Body of pancreas (tissue), 4 donors: Measurements from ENCODE around the gene ESPN. TPM values are rescaled to one million over a fixed set of nuclear protein-coding genes. Genes with fewer than 3 reads are reported as not detected.

Experiments
- ATAC-seq: fragments of 150-250 bp; one replicate; pipeline ENCODE4 v1.9.1; 2016
- DNase-seq, 4 donors: peaks; one replicate each; pipeline ENCODE4 v3.0.0-alpha.2; 2019
- H3K27ac ChIP-seq, 4 donors: fragments of 200-600 bp; sonication (generic); 1 replicate in 3 of 4; 2 replicates in 1 of 4; pipeline versions ENCODE4 v1.5.1 to v1.6.1; 2016 to 2019; ENCODE audit warnings: mild to moderate bottlenecking in 1 of 4, mixed read lengths in 1 of 4, moderate library complexity in 1 of 4
- H3K27me3 ChIP-seq, 2 donors: fragments of 200-600 bp; sonication (generic); one replicate each; pipeline ENCODE4 v1.6.0; 2016; ENCODE audit warnings: mild to moderate bottlenecking in 1 of 2
- H3K36me3 ChIP-seq, 2 donors: fragments of 200-600 bp; sonication (generic); replicated peaks in 1 of 2; 2 replicates each; pipeline ENCODE4 v1.5.1; 2016; ENCODE audit warnings: low read depth in 2 of 2; ENCODE audit not compliant: insufficient read depth in 1 of 2
- H3K4me1 ChIP-seq: fragments of 200-600 bp; sonication (generic); one replicate; pipeline ENCODE4 v1.6.0; 2016
- H3K4me3 ChIP-seq, 2 donors: fragments of 200-600 bp; sonication (generic); 1 replicate in 1 of 2; 2 replicates in 1 of 2; pipeline ENCODE4 v1.5.1; 2016 to 2019
- H3K9me3 ChIP-seq, 3 donors: fragments of 200-600 bp; sonication (generic); 1 replicate in 2 of 3; 2 replicates in 1 of 3; pipeline ENCODE4 v1.5.1; 2016
- CTCF ChIP-seq, 7 experiments: fragments of 450-650 bp in 4 of 7; fragments of 200-600 bp in 3 of 7; sonication (generic) in 3 of 7; IDR thresholded peaks; one replicate each; pipeline ENCODE4 v1.5.1; 2016 to 2019; ENCODE audit warnings: antibody characterized with exemption in 7 of 7
- POLR2A ChIP-seq, 3 donors: fragments of 450-650 bp; IDR thresholded peaks; one replicate each; pipeline ENCODE4 v1.6.1; 2016; ENCODE audit warnings: antibody characterized with exemption in 3 of 3, mild to moderate bottlenecking in 2 of 3
- WGBS, 2 donors: methylation state at CpG; one replicate each; pipeline ENCODE4 v1.1.5; 2017; 5-methylcytosine and 5-hydroxymethylcytosine counted together
- intact Hi-C: fragments of 100-400 bp; cut with DNase I; formaldehyde crosslinking; loops from one replicate; pipeline ENCODE4 v1.15.1; 2023
- total RNA-seq, 2 donors: library from RNA; depleted of rRNA; stranded (reverse); fragments of >200 nt; gene quantifications; one replicate each; pipeline ENCODE4 v1.1.0, GENCODE V29; 2016

ESPN gene
- total RNA-seq, 2 donors from 2014 or later = 0.26 to 4.0 TPM

GRCh38 chr1:6421266-6421665 lies 3.3 kb upstream of the ESPN start:
- Histone ChIP-seq H3K27ac (no peak overlapping the region), H3K4me3 (no peak overlapping the region), H3K27me3 (peaks cover 0 to 45% of the 10 kb centered on the region in 2 donors), H3K9me3 (no peaks in the 10 kb centered on the region), H3K4me1 (peaks cover 44% of the 10 kb centered on the region), H3K36me3 (no peaks in the 10 kb centered on the region)
- ATAC-seq (no peak), DNase-seq (no peak)
- TF ChIP-seq POLR2A (IDR thresholded peaks at IDR 0.05) (no peak), CTCF (IDR thresholded peaks at IDR 0.05) (no peak)
- 62 to 73% methylated on average over 4 of the region's 4 CpGs for WGBS, 2 donors
- intact Hi-C loops = no loop called here

DNA sequence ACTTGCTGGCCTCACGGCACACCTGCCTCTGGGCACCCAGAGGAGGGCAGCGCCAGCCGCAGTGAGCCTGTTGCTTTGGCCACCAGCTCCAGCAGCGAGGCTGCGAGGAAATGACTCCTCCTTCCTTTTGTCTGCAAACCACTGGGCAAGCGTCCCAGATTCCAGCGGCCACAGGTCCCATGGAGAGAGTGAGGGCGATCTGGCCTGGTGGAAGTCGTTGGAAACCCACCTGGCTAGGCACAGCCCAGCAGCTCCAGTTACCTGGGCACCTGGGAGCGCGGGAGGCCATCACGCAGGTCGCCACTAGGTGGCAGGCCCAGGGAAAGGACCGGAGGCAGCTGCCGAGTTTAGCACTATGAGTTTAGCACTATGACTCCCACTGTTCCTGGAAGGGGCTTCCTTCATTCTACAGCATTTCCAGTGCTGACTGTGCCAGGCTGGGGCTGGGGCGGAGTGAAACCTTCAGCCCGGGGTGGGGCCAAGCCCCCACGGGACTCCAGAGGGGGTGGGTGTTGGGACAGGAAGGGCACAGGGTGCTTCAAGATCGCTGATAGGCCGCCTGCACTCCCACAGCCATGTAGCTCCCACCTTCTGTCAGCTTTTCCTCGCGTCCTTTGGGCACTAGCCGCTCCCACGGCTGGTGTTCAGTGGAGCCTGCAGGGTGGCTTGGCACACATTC lies 1.1 kb upstream of the ESPN start:
- intact Hi-C loops = no loop called here
- no peak overlapping the region for H3K27ac ChIP-seq
- TF ChIP-seq POLR2A (IDR thresholded peaks at IDR 0.05) (no peak), CTCF (IDR thresholded peaks at IDR 0.05) (peak; percentile 72 to 85 (median 82))
- ATAC-seq (peak; percentile 75), DNase-seq (peak; percentile 73 to 83 (median 80))
- no peak overlapping the region for H3K4me3 ChIP-seq
- no peaks in the 10 kb centered on the region for H3K36me3 ChIP-seq
- peaks cover 53% of the 10 kb centered on the region for H3K4me1 ChIP-seq
- H3K27me3 ChIP-seq = peaks cover 0 to 35% of the 10 kb centered on the region in 2 donors
- 5 to 17% methylated on average over 7 to 24 of the region's 24 CpGs for WGBS, 2 donors
- no peaks in the 10 kb centered on the region for H3K9me3 ChIP-seq

DNA sequence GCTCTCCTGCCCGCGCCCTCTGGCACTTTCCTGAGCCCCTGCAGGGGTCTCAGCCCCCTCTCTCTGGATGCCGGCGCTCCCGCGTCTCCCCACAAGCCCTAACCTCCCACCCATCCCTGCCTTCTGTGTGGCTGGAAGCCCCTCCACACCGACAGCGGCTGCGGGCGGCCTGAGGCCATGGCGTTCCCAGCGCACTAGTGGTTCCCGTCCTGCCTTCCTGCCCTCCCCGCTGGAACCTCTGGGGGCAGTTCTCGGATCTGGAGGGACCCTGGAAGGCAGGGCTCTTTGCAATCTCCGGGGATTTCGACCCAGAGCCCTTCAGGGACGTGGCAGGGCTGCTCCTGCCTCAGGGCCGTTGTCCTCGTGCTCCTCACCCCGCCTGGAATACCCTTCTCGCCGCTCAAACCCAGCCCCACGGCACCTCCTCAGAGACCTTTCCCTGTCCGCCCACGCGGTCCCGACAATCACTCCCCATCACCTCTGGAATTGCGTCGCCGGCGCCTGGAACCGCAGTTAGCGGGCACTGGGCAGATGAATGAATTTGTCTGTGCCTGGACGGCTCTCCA lies 493 bp upstream of the ESPN start:
- TF ChIP-seq POLR2A (IDR thresholded peaks at IDR 0.05) (no peak), CTCF (IDR thresholded peaks at IDR 0.05) (no peak)
- H3K27ac ChIP-seq = no peak overlapping the region
- DNase-seq = no peak
- no peak overlapping the region for H3K4me3 ChIP-seq
- H3K4me1 ChIP-seq = peaks cover 47% of the 10 kb centered on the region
- no peak for ATAC-seq
- H3K9me3 ChIP-seq = no peaks in the 10 kb centered on the region
- peaks cover 0 to 29% of the 10 kb centered on the region in 2 donors for H3K27me3 ChIP-seq
- no peaks in the 10 kb centered on the region for H3K36me3 ChIP-seq
- intact Hi-C loops = no loop called here
- 0 to 6% methylated on average over 2 to 33 of the region's 35 CpGs for WGBS, 2 donors

GRCh38 chr1:6425658-6426057 lies 1.1 kb downstream of the ESPN start:
- WGBS, 2 donors = 66 to 71% methylated on average over 4 to 6 of the region's 6 CpGs
- Histone ChIP-seq H3K4me1 (peaks cover 32% of the 10 kb centered on the region), H3K27ac (no peak overlapping the region), H3K36me3 (no peaks in the 10 kb centered on the region), H3K27me3 (peaks cover 0 to 13% of the 10 kb centered on the region in 2 donors), H3K9me3 (no peaks in the 10 kb centered on the region), H3K4me3 (no peak overlapping the region)
- ATAC-seq = no peak
- TF ChIP-seq POLR2A (IDR thresholded peaks at IDR 0.05) = no peak
- no peak for TF ChIP-seq CTCF (IDR thresholded peaks at IDR 0.05)
- no peak for DNase-seq
- intact Hi-C loops = no loop called here
